ENCODE measurements around the gene DSCAML1. TPM values are rescaled to one million over a fixed set of nuclear protein-coding genes. Genes with fewer than 3 reads are reported as not detected.

The DSCAML1 gene
- total RNA-seq, 1 donor from 2014 or later = 0.16 TPM

DNA sequence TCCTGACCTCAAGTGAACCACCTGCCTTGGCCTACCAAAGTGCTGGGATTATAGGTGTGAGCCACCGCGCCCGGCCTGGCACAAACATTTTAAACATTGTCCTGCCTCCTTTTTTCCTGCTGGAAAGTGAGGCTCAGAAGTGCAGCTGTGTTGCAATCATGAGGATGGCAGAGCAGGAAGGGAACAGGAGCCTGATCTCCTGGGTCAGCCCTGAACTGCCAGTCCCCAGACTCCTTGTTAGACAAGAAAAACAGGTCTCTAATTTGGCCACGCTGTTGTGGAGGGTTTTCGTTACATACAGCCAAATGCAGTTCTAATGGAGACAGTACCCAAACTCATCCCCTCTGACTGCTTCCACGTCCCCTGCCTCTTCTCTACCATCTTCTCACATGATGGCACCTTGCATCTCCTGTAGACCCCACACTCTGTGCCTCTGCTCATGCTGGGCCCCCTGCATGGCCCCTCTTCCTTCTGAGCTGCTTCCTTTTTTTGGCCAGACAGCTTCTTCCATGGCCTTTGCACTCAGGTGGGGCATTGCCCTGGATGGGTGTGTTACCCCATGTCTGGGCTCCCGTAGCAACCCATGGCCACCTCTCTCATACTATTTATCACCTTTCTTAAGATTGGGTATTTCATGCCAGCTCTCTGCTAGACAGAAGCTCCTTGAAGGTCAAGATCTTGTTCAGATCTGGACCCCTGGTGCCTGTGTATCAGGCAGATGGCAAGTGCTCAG lies 242.2 kb downstream of the DSCAML1 start:
- no peak overlapping the region for H3K4me3 Mint-ChIP-seq (ENCODE audit: unreplicated experiment)
- H3K27me3 Mint-ChIP-seq (ENCODE audit: low read depth, unreplicated experiment) = peaks cover 82% of the 10 kb centered on the region
- Histone ChIP-seq H3K36me3 (ENCODE audit: insufficient read depth, low read length) (no peaks in the 10 kb centered on the region), H3K27ac (ENCODE audit: low read depth, low read length) (no peak overlapping the region), H3K9me3 (ENCODE audit: insufficient read depth, low read depth, low read length) (no peaks in the 10 kb centered on the region), H3K4me2 (ENCODE audit: low read length) (no peak overlapping the region), H3K9ac (ENCODE audit: low read length) (no peak overlapping the region), H3K27me3 (ENCODE audit: insufficient read depth, low read length) (peaks cover 2% of the 10 kb centered on the region), H4K20me1 (ENCODE audit: insufficient read depth, low read length) (no peaks in the 10 kb centered on the region), H2AFZ (ENCODE audit: low read depth, low read length) (no peak overlapping the region), H3K4me1 (ENCODE audit: insufficient read depth, low read length) (no peaks in the 10 kb centered on the region), H3K79me2 (ENCODE audit: insufficient read depth, low read length) (no peaks in the 10 kb centered on the region), H3K4me3 (ENCODE audit: insufficient read depth, low read depth, low read length) (no peak overlapping the region)
- TF ChIP-seq, protein P1, sequence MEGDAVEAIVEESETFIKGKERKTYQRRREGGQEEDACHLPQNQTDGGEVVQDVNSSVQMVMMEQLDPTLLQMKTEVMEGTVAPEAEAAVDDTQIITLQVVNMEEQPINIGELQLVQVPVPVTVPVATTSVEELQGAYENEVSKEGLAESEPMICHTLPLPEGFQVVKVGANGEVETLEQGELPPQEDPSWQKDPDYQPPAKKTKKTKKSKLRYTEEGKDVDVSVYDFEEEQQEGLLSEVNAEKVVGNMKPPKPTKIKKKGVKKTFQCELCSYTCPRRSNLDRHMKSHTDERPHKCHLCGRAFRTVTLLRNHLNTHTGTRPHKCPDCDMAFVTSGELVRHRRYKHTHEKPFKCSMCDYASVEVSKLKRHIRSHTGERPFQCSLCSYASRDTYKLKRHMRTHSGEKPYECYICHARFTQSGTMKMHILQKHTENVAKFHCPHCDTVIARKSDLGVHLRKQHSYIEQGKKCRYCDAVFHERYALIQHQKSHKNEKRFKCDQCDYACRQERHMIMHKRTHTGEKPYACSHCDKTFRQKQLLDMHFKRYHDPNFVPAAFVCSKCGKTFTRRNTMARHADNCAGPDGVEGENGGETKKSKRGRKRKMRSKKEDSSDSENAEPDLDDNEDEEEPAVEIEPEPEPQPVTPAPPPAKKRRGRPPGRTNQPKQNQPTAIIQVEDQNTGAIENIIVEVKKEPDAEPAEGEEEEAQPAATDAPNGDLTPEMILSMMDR (IDR thresholded peaks at IDR 0.05; ENCODE audit: insufficient read depth, low read depth, low read length) = no peak
- TF ChIP-seq EZH2 (IDR thresholded peaks at IDR 0.05; ENCODE audit: insufficient read depth, low read length) = no peak
- FAIRE-seq (no peak), DNase-seq (ENCODE audit: low read depth) (no peak)
- H3K36me3 Mint-ChIP-seq (ENCODE audit: low read depth, unreplicated experiment) = no peaks in the 10 kb centered on the region
- peaks cover 9% of the 10 kb centered on the region for H3K4me1 Mint-ChIP-seq (ENCODE audit: low read depth, unreplicated experiment)
- H3K9me3 Mint-ChIP-seq (ENCODE audit: unreplicated experiment) = peaks cover 7% of the 10 kb centered on the region
- no peak overlapping the region for H3K27ac Mint-ChIP-seq (ENCODE audit: unreplicated experiment)

DNA sequence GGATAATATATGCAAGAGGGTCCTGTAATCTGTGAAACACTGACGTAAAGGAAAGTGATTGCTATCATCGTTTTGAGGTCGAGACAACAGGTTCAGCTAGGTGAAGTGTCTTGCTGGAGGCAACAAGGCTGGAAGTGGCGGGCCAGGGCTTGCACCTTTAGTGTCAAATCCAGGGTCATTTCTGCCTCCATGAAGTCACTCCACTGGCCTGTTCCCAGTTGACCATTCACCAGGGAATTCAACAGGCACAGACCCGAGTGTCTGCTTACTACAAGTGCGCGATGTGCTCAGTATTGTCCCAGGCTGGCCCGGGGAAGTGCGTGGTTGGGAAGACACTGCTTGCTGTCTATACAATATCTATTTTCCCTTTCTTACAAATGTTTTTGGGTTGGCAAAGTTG lies 244.4 kb downstream of the DSCAML1 start:
- no peaks in the 10 kb centered on the region for H4K20me1 ChIP-seq (ENCODE audit: insufficient read depth, low read length)
- peaks cover 7% of the 10 kb centered on the region for H3K9me3 Mint-ChIP-seq (ENCODE audit: unreplicated experiment)
- no peaks in the 10 kb centered on the region for H3K79me2 ChIP-seq (ENCODE audit: insufficient read depth, low read length)
- no peak overlapping the region for H3K4me2 ChIP-seq (ENCODE audit: low read length)
- no peak overlapping the region for H2AFZ ChIP-seq (ENCODE audit: low read depth, low read length)
- H3K27ac Mint-ChIP-seq (ENCODE audit: unreplicated experiment) = no peak overlapping the region
- no peak overlapping the region for H3K27ac ChIP-seq (ENCODE audit: low read depth, low read length)
- H3K4me1 Mint-ChIP-seq (ENCODE audit: low read depth, unreplicated experiment) = peaks cover 11% of the 10 kb centered on the region
- no peak overlapping the region for H3K4me3 ChIP-seq (ENCODE audit: insufficient read depth, low read depth, low read length)
- H3K36me3 ChIP-seq (ENCODE audit: insufficient read depth, low read length) = no peaks in the 10 kb centered on the region
- H3K9ac ChIP-seq (ENCODE audit: low read length) = no peak overlapping the region
- H3K4me3 Mint-ChIP-seq (ENCODE audit: unreplicated experiment) = no peak overlapping the region
- TF ChIP-seq, protein P1 (IDR thresholded peaks at IDR 0.05; ENCODE audit: insufficient read depth, low read depth, low read length) = no peak
- TF ChIP-seq EZH2 (IDR thresholded peaks at IDR 0.05; ENCODE audit: insufficient read depth, low read length) = no peak
- FAIRE-seq = no peak
- H3K27me3 ChIP-seq (ENCODE audit: insufficient read depth, low read length) = peaks cover 2% of the 10 kb centered on the region
- H3K36me3 Mint-ChIP-seq (ENCODE audit: low read depth, unreplicated experiment) = no peaks in the 10 kb centered on the region
- H3K9me3 ChIP-seq (ENCODE audit: insufficient read depth, low read depth, low read length) = no peaks in the 10 kb centered on the region
- H3K27me3 Mint-ChIP-seq (ENCODE audit: low read depth, unreplicated experiment) = peaks cover 84% of the 10 kb centered on the region
- no peak for DNase-seq (ENCODE audit: low read depth)
- H3K4me1 ChIP-seq (ENCODE audit: insufficient read depth, low read length) = no peaks in the 10 kb centered on the region

DNA sequence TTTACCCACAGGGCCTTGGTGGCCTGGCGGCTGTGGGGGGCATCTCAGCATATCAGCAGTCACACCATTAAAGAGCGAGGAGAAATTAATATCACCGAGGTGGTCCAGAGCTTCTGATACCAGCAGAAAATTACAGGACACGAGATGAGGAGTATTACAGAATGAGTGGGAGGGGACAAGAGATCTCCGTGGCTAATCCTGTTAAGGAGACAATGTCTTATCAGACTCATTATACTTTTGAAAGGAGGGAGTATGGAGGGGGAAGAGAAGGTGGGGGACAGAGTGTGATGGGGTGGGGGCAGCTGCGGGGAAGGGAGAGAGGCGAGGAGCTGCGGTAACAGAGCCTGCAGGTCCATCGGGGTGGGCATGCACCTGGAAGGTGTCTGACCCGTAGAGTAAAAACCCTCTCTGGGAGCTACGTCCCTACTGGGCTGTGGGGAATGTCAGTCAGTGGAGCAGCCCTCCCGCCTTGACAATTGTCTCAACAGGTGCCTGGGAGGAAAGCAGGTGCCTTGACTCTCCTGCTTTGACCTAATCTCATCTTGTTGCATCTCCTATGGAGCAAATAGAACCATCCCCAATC lies 245.2 kb downstream of the DSCAML1 start:
- Mint-ChIP-seq H3K4me3 (ENCODE audit: unreplicated experiment) (no peak overlapping the region), H3K4me1 (ENCODE audit: low read depth, unreplicated experiment) (peaks cover 14% of the 10 kb centered on the region), H3K27ac (ENCODE audit: unreplicated experiment) (no peak overlapping the region), H3K36me3 (ENCODE audit: low read depth, unreplicated experiment) (no peaks in the 10 kb centered on the region), H3K9me3 (ENCODE audit: unreplicated experiment) (peaks cover 5% of the 10 kb centered on the region), H3K27me3 (ENCODE audit: low read depth, unreplicated experiment) (peaks cover 80% of the 10 kb centered on the region)
- Histone ChIP-seq H3K9ac (ENCODE audit: low read length) (no peak overlapping the region), H2AFZ (ENCODE audit: low read depth, low read length) (no peak overlapping the region), H3K27ac (ENCODE audit: low read depth, low read length) (no peak overlapping the region), H3K79me2 (ENCODE audit: insufficient read depth, low read length) (no peaks in the 10 kb centered on the region), H4K20me1 (ENCODE audit: insufficient read depth, low read length) (no peaks in the 10 kb centered on the region), H3K9me3 (ENCODE audit: insufficient read depth, low read depth, low read length) (no peaks in the 10 kb centered on the region), H3K27me3 (ENCODE audit: insufficient read depth, low read length) (no peaks in the 10 kb centered on the region), H3K4me1 (ENCODE audit: insufficient read depth, low read length) (no peaks in the 10 kb centered on the region), H3K4me3 (ENCODE audit: insufficient read depth, low read depth, low read length) (no peak overlapping the region), H3K4me2 (ENCODE audit: low read length) (no peak overlapping the region), H3K36me3 (ENCODE audit: insufficient read depth, low read length) (no peaks in the 10 kb centered on the region)
- DNase-seq (ENCODE audit: low read depth) (no peak), FAIRE-seq (no peak)
- TF ChIP-seq, protein P1 (IDR thresholded peaks at IDR 0.05; ENCODE audit: insufficient read depth, low read depth, low read length) = no peak
- no peak for TF ChIP-seq EZH2 (IDR thresholded peaks at IDR 0.05; ENCODE audit: insufficient read depth, low read length)
